Neural progenitor cell (in vitro differentiated cells): ENCODE measurements around the gene CCT6A.

ENCODE experiments used
- EZH2 ChIP-seq: fragments of 200-600 bp; sonication (generic); IDR thresholded peaks from 2 replicates; pipeline ENCODE4 v1.6.1; 2017; ENCODE audit warnings: antibody characterized with exemption, mild to moderate bottlenecking, moderate library complexity
- EZH2phosphoT487 ChIP-seq: fragments of 200-600 bp; sonication (generic); IDR thresholded peaks from 2 replicates; pipeline ENCODE4 v1.6.1; 2017; ENCODE audit warnings: antibody characterized with exemption
- TF ChIP-seq, protein P1 (sequence below): fragments of 200-600 bp; sonication (generic); IDR thresholded peaks from 2 replicates; pipeline ENCODE4 v1.5.1; 2017; ENCODE audit warnings: antibody characterized with exemption, mild to moderate bottlenecking

DNA sequence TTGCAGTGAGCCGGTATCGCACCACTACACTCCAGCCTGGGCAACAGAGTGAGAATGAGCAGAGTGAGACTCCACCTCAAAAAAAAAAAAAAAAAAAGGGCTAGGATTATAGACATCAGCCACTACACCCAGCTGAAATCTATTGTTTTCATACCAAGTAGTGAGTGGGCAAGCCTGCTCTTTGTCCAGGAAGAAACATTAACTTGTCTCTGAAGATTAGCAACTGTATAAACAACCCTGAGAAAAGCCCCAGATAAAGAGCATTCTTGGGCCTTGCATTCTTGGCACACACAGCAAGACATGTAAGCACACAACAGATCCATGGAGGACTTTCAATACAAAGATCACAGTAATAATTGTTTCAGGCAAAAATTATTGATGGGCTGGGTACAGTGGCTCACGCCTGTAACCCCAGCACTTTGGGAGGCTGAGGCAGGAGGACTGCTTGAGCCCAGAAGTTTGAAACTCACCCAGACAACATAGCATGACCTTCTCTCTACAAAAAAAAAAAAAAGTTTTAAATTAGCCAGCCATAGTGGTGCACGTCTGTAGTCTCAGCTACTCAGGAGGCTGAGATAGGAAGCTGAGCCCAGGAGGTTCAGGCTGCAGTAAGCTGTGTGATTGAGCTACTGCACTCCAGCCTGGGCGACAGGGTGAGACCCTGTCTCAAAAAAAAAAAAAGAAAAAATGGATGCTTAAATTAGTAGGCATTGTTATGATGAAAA is 4.7 kb upstream of the CCT6A start:
- TF ChIP-seq, protein P1, sequence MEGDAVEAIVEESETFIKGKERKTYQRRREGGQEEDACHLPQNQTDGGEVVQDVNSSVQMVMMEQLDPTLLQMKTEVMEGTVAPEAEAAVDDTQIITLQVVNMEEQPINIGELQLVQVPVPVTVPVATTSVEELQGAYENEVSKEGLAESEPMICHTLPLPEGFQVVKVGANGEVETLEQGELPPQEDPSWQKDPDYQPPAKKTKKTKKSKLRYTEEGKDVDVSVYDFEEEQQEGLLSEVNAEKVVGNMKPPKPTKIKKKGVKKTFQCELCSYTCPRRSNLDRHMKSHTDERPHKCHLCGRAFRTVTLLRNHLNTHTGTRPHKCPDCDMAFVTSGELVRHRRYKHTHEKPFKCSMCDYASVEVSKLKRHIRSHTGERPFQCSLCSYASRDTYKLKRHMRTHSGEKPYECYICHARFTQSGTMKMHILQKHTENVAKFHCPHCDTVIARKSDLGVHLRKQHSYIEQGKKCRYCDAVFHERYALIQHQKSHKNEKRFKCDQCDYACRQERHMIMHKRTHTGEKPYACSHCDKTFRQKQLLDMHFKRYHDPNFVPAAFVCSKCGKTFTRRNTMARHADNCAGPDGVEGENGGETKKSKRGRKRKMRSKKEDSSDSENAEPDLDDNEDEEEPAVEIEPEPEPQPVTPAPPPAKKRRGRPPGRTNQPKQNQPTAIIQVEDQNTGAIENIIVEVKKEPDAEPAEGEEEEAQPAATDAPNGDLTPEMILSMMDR, result no peak
- no peak for TF ChIP-seq EZH2
- TF ChIP-seq EZH2phosphoT487, result no peak
